K562 (cell line): ENCODE results near the gene PRSS8. TPM values are rescaled to one million over a fixed set of nuclear protein-coding genes. Genes with fewer than 3 reads are reported as not detected.
"Not testable (repeated sequence)": the region's sequence is repeated elsewhere in the genome, so short reads cannot be mapped to it uniquely, and the experiment has no call there.

Experiments
- ATAC-seq: fragments of 200-7000 bp; cut with Tn5 transposase; 3 replicates; pipeline ENCODE4 v1.9.1; 2020; ENCODE audit warnings: moderate library complexity
- BruUV-seq: library from RNA; stranded (reverse); fragments of 400-500 nt; replicated peaks from 2 replicates; lab custom pipeline; 2021; lab: Mats Ljungman, UMichigan
- CTCF ChIA-PET: fragments of 300-600 bp; formaldehyde crosslinking; extraction: SDS; loops from one replicate; lab custom pipeline; 2021; ENCODE audit warnings: low intra/inter-chr PET ratio; lab: Yijun Ruan, JAX
- POLR2A ChIA-PET: fragments of 300-600, 350-650 bp; sonication (Branson Sonifier 250); formaldehyde crosslinking; extraction: SDS; loops from one replicate; lab custom pipeline; 2021; ENCODE audit warnings: antibody characterized with exemption, inconsistent platforms; lab: Yijun Ruan, JAX
- DNase-seq, 4 experiments: peaks; one replicate each; pipeline versions ENCODE4 v3.0.0 to v3.0.0-alpha.2; 2011 to 2018; ENCODE audit warnings: low spot score in 3 of 4, mixed read lengths in 3 of 4; ENCODE audit errors: extremely low read depth in 1 of 4
- FAIRE-seq: peaks from 2 replicates; lab custom pipeline; 2011; peaks lifted over from hg19 to GRCh38; lab: Jason Lieb, UNC
- H2AFZ ChIP-seq: 2 replicates; pipeline ENCODE4 v1.6.0; 2011; ENCODE audit warnings: low read depth, low read length, control low read depth, inconsistent platforms
- H3K27ac ChIP-seq: fragments of 200-600 bp; 3 replicates; pipeline ENCODE4 v1.8.0; 2011; ENCODE audit warnings: low read depth, mild to moderate bottlenecking, control low read depth, inconsistent platforms, low read length, moderate library complexity, mixed read lengths; ENCODE audit errors: extremely low read depth
- H3K27me3 ChIP-seq, 2 experiments: fragments of 300-600 bp in 1 of 2; 2 replicates in 1 of 2; 3 replicates in 1 of 2; pipeline versions ENCODE4 v1.6.0 to v1.8.0; 2011; ENCODE audit warnings: inconsistent platforms in 2 of 2, low read length in 2 of 2, mild to moderate bottlenecking in 1 of 2, mixed read lengths in 1 of 2, moderate library complexity in 1 of 2; ENCODE audit not compliant: control insufficient read depth in 2 of 2, insufficient read depth in 2 of 2
- H3K36me3 ChIP-seq: fragments of 300-600 bp; 3 replicates; pipeline ENCODE4 v1.8.0; 2011; ENCODE audit warnings: mild to moderate bottlenecking, low read length, inconsistent platforms; ENCODE audit not compliant: control insufficient read depth, insufficient read depth
- H3K4me1 ChIP-seq, 2 experiments: fragments of 200-600 bp in 1 of 2; replicated peaks in 1 of 2; 2 replicates in 1 of 2; 3 replicates in 1 of 2; pipeline versions ENCODE4 v1.5.1 to v1.8.0; 2011; ENCODE audit warnings: inconsistent platforms in 2 of 2, low read length in 2 of 2, mild to moderate bottlenecking in 1 of 2, mixed read lengths in 1 of 2, moderate library complexity in 1 of 2; ENCODE audit not compliant: control insufficient read depth in 2 of 2, insufficient read depth in 2 of 2
- H3K4me2 ChIP-seq: 2 replicates; pipeline ENCODE4 v1.6.1; 2011; ENCODE audit warnings: low read length, control low read depth, inconsistent platforms, mixed read lengths; ENCODE audit not compliant: insufficient read depth
- H3K4me3 ChIP-seq: fragments of 200-600 bp; sonication (generic), shearing (Covaris generic); 2 replicates; pipeline ENCODE4 v1.5.1; 2016; ENCODE audit warnings: control low read depth, inconsistent platforms
- H3K79me2 ChIP-seq: fragments of 200-600 bp; 3 replicates; pipeline ENCODE4 v1.8.0; 2011; ENCODE audit warnings: low read length, inconsistent platforms; ENCODE audit not compliant: control insufficient read depth, insufficient read depth
- H3K9ac ChIP-seq, 2 experiments: 2 replicates each; pipeline versions ENCODE4 v1.6.0 to v1.6.1; 2011; ENCODE audit warnings: low read depth in 2 of 2, low read length in 2 of 2, control low read depth in 1 of 2, inconsistent platforms in 1 of 2, mild to moderate bottlenecking in 1 of 2, mixed read lengths in 1 of 2; ENCODE audit not compliant: insufficient read depth in 1 of 2
- H3K9me1 ChIP-seq: one replicate; pipeline ENCODE4 v1.6.0; 2011; ENCODE audit warnings: inconsistent platforms, mild to moderate bottlenecking, low read length, moderate library complexity; ENCODE audit not compliant: control insufficient read depth, insufficient read depth
- H3K9me3 ChIP-seq: replicated peaks from 2 replicates; pipeline ENCODE4 v1.5.1; 2011; ENCODE audit warnings: low read depth, low read length, inconsistent platforms; ENCODE audit not compliant: control insufficient read depth, insufficient read depth
- H4K20me1 ChIP-seq: replicated peaks from 2 replicates; pipeline ENCODE4 v1.6.1; 2011; ENCODE audit warnings: low read length, inconsistent platforms, mixed read lengths; ENCODE audit not compliant: control insufficient read depth, insufficient read depth
- BCOR ChIP-seq: fragments of 450-650 bp; IDR thresholded peaks from 2 replicates; pipeline ENCODE4 v1.6.1; 2016
- BHLHE40 ChIP-seq: IDR thresholded peaks from 2 replicates; pipeline ENCODE4 v1.6.1; 2011; ENCODE audit warnings: low read length, improper control_type of control experiment
- CBFA2T2 ChIP-seq: fragments of 450-650 bp; conservative IDR thresholded peaks from 2 replicates; pipeline ENCODE4 v1.6.1; 2017; ENCODE audit warnings: mild to moderate bottlenecking
- CBFA2T3 ChIP-seq: fragments of 450-650 bp; IDR thresholded peaks from 2 replicates; pipeline ENCODE4 v1.6.1; 2017
- E2F6 ChIP-seq, 2 experiments: IDR thresholded peaks; 2 replicates each; pipeline ENCODE4 v1.6.1; 2011; ENCODE audit warnings: borderline replicate concordance in 1 of 2, control low read depth in 1 of 2, low read depth in 1 of 2, low read length in 1 of 2, mild to moderate bottlenecking in 1 of 2, mixed read lengths in 1 of 2, moderate library complexity in 1 of 2; ENCODE audit not compliant: insufficient read depth in 1 of 2, insufficient read length in 1 of 2, poor library complexity in 1 of 2, severe bottlenecking in 1 of 2; ENCODE audit errors: extremely low read depth in 1 of 2
- ELF4 ChIP-seq: fragments of 450-650 bp; formaldehyde crosslinking; IDR thresholded peaks from 2 replicates; pipeline ENCODE4 v1.4.0; 2022; ENCODE audit warnings: missing genetic modification characterization
- IRF2 ChIP-seq: sonication (generic); formaldehyde crosslinking; IDR thresholded peaks from 2 replicates; pipeline ENCODE4 v1.8.1; 2022; ENCODE audit warnings: mild to moderate bottlenecking, missing genetic modification reagents
- JUNB ChIP-seq: fragments of 450-650 bp; formaldehyde crosslinking; conservative IDR thresholded peaks from 2 replicates; pipeline ENCODE4 v1.4.0; 2020; ENCODE audit warnings: mild to moderate bottlenecking
- NR2C1 ChIP-seq, 2 experiments: fragments of 450-650 bp; IDR thresholded peaks; 2 replicates each; pipeline ENCODE4 v1.6.1; 2017; ENCODE audit warnings: mild to moderate bottlenecking in 2 of 2, antibody characterized with exemption in 1 of 2, inconsistent platforms in 1 of 2, missing compliant biosample characterization in 1 of 2, missing genetic modification characterization in 1 of 2
- PYGO2 ChIP-seq: fragments of 450-650 bp; IDR thresholded peaks from 2 replicates; pipeline ENCODE4 v1.6.1; 2016; ENCODE audit warnings: mild to moderate bottlenecking, missing genetic modification characterization, moderate library complexity, missing compliant biosample characterization
- TARDBP ChIP-seq: fragments of 450-650 bp; IDR thresholded peaks from 2 replicates; pipeline ENCODE4 v1.6.1; 2016
- TFAP4 ChIP-seq: sonication (generic); formaldehyde crosslinking; IDR thresholded peaks from 2 replicates; pipeline ENCODE4 v1.8.0; 2022; ENCODE audit warnings: missing genetic modification reagents, mild to moderate bottlenecking, moderate library complexity, borderline replicate concordance
- ZEB2 ChIP-seq: fragments of 450-650 bp; IDR thresholded peaks from 2 replicates; pipeline ENCODE4 v1.6.1; 2016
- ZNF121 ChIP-seq: sonication (generic); formaldehyde crosslinking; conservative IDR thresholded peaks from 2 replicates; pipeline ENCODE4 v1.8.0; 2022; ENCODE audit warnings: missing genetic modification reagents
- ZSCAN32 ChIP-seq: fragments of 450-650 bp; formaldehyde crosslinking; IDR thresholded peaks from 2 replicates; pipeline ENCODE4 v1.4.0; 2020; ENCODE audit warnings: mild to moderate bottlenecking, moderate library complexity
- WGBS: fragments of 100-300 bp; shearing (Covaris generic); methylation state at CpG from one replicate; pipeline ENCODE4 v1.1.6; 2016; ENCODE audit warnings: low coverage, mixed read lengths; ENCODE audit not compliant: insufficient coverage; ENCODE audit errors: missing lambda C conversion rate; 5-methylcytosine and 5-hydroxymethylcytosine counted together
- in situ Hi-C: fragments of 300-500 bp; cut with MboI; formaldehyde crosslinking; loops from 4 replicates; pipeline ENCODE4 v1.15.0; 2018; ENCODE audit warnings: inconsistent platforms, mixed read lengths
- intact Hi-C: fragments of 100-400 bp; cut with micrococcal nuclease; formaldehyde crosslinking; loops from 2 replicates; pipeline ENCODE4 v1.14.2; 2022
- polyA plus RNA-seq, 8 experiments: library from polyadenylated mRNA; depleted of rRNA in 4 of 8; stranded (reverse) in 5 of 8; unstranded in 3 of 8; fragments of >200 nt; fragmentation: Nextera tagmentation in 2 of 8; fragmentation: Illumina TruSeq in 1 of 8; extraction: Ambion mirVana in 2 of 8; extraction: Trizol in 1 of 8; gene quantifications; 2 replicates each; pipeline versions ENCODE4 v1.2.1 to v1.2.3, GENCODE V29; 2011 to 2014; ENCODE audit warnings: inconsistent platforms in 1 of 8, missing spikeins in 1 of 8
- total RNA-seq, 7 experiments: library from RNA; depleted of rRNA in 6 of 7; stranded (reverse); fragments of >200 nt in 6 of 7; fragmentation: Illumina TruSeq in 2 of 7; extraction: Trizol in 2 of 7; gene quantifications; 2 replicates each; pipeline versions ENCODE4 v1.2.1 to v1.2.3, GENCODE V29; 2011 to 2021; ENCODE audit warnings: low replicate concordance in 1 of 7

Gene PRSS8
- total and polyA plus RNA-seq, 9 of the 15 experiments (the other 6 are each of a cell fraction or from before 2014, with no cell fraction given): 0.25 to 3.9 (median 1.3) TPM; not detected in 1

- no peak for TF ChIP-seq IRF2 (CRISPR knock-in tag)
- TF ChIP-seq ZSCAN32 (CRISPR knock-in tag): no peak
- no peak for TF ChIP-seq TARDBP
- no peak for TF ChIP-seq PYGO2 (tag)
- TF ChIP-seq BHLHE40: peak; percentile 95
- TF ChIP-seq ELF4 (CRISPR knock-in tag): no peak
- TF ChIP-seq NR2C1 (IDR thresholded peaks at IDR 0.05): peak; percentile 73
- peak; percentile 80 for TF ChIP-seq NR2C1 (tag; IDR thresholded peaks at IDR 0.05)
- TF ChIP-seq ZEB2: peak; percentile 10; the same call in 1 of the 2 replicates
- TF ChIP-seq JUNB (CRISPR knock-in tag): no peak
These were observed 29.8 kb downstream of the PRSS8 start (continued) for GRCh38 chr16:31105677-31106213.

- BruUV-seq, CTCF ChIA-PET, H3K4me3 ChIP-seq, H3K4me2 ChIP-seq, in situ Hi-C loops, H4K20me1 ChIP-seq, H3K27me3 ChIP-seq, DNase-seq, H3K27ac ChIP-seq, H3K9me1 ChIP-seq, H3K36me3 ChIP-seq, H3K9ac ChIP-seq, H3K9me3 ChIP-seq, H3K79me2 ChIP-seq, intact Hi-C loops: not testable (repeated sequence)
- peak; percentile 65 for FAIRE-seq
- ATAC-seq: peak; percentile 29; the same call in 2 of the 3 replicates
- TF ChIP-seq CBFA2T3 (peak; percentile 40), ZNF121 (CRISPR knock-in tag) (peak; percentile 52), E2F6 (IDR thresholded peaks at IDR 0.05; ENCODE audit: borderline replicate concordance in 1 of 2, extremely low read depth in 1 of 2, insufficient read depth in 1 of 2, insufficient read length in 1 of 2, low read depth in 1 of 2, low read length in 1 of 2, poor library complexity in 1 of 2, severe bottlenecking in 1 of 2) (peak in 1 of 2 experiments; percentile 5), BCOR (0 out of 2 replicates have a peak, but pooled peaks have one; percentile 26), CBFA2T2 (peak; percentile 29), TFAP4 (CRISPR knock-in tag) (peak; percentile 57; the same call in 1 of the 2 replicates)
- WGBS: 53% methylated on average over 13 of the region's 13 CpGs
- POLR2A ChIA-PET: interaction anchor here (0.7 to 3.0 kb wide), 6 partner anchors 20 to 349 kb away, joined by 3 to 19 read pairs (median 4); partner anchors contain the start of genes FUS, HSD3B7, ZNF646 and ZNF668
- H3K4me1 ChIP-seq: peaks cover 5 to 12% of the 10 kb centered on the region in 2 experiments; a peak in 4 of 5 replicates
- peak overlapping the region; percentile 77 for H2AFZ ChIP-seq
These were observed 34.5 kb downstream of the PRSS8 start for GRCh38 chr16:31100876-31101641.
